Astrocyte (in vitro differentiated cells and primary cell): ENCODE measurements around the gene DDX17. TPM values are rescaled to one million over a fixed set of nuclear protein-coding genes. Genes with fewer than 3 reads are reported as not detected.

ENCODE experiments used
- DNase-seq: peaks from one replicate; pipeline ENCODE4 v3.0.0-alpha.2; 2010; ENCODE audit warnings: low read depth
- FAIRE-seq: peaks from 2 replicates; lab custom pipeline; 2011; peaks lifted over from hg19 to GRCh38; lab: Jason Lieb, UNC
- H2AFZ ChIP-seq: 2 replicates; pipeline ENCODE4 v1.6.0; 2012; ENCODE audit warnings: low read depth, low read length, inconsistent platforms
- H3K27ac ChIP-seq: 2 replicates; pipeline ENCODE4 v1.5.1; 2011; ENCODE audit warnings: low read depth, low read length, inconsistent platforms
- H3K27me3 ChIP-seq: 2 replicates; pipeline ENCODE4 v1.6.0; 2011; ENCODE audit warnings: low read length, inconsistent platforms; ENCODE audit not compliant: insufficient read depth
- H3K36me3 ChIP-seq: 2 replicates; pipeline ENCODE4 v1.5.1; 2011; ENCODE audit warnings: low read length, inconsistent platforms; ENCODE audit not compliant: insufficient read depth
- H3K4me1 ChIP-seq: 2 replicates; pipeline ENCODE4 v1.5.1; 2011; ENCODE audit warnings: low read length, inconsistent platforms; ENCODE audit not compliant: insufficient read depth
- H3K4me2 ChIP-seq: 2 replicates; pipeline ENCODE4 v1.6.0; 2012; ENCODE audit warnings: low read length, inconsistent platforms
- H3K4me3 ChIP-seq: 2 replicates; pipeline ENCODE4 v1.5.1; 2011; ENCODE audit warnings: low read depth, mild to moderate bottlenecking, low read length, inconsistent platforms; ENCODE audit not compliant: insufficient read depth
- H3K79me2 ChIP-seq: 2 replicates; pipeline ENCODE4 v1.6.0; 2012; ENCODE audit warnings: mild to moderate bottlenecking, low read length, inconsistent platforms; ENCODE audit not compliant: insufficient read depth
- H3K9ac ChIP-seq: 2 replicates; pipeline ENCODE4 v1.6.0; 2012; ENCODE audit warnings: mild to moderate bottlenecking, low read length, inconsistent platforms
- H3K9me3 ChIP-seq: 2 replicates; pipeline ENCODE4 v1.5.1; 2012; ENCODE audit warnings: low read depth, mild to moderate bottlenecking, low read length, inconsistent platforms; ENCODE audit not compliant: insufficient read depth
- H4K20me1 ChIP-seq: 2 replicates; pipeline ENCODE4 v1.6.0; 2012; ENCODE audit warnings: low read length, inconsistent platforms; ENCODE audit not compliant: insufficient read depth
- H3K27ac Mint-ChIP-seq: one replicate; pipeline ENCODE4 v1.8.0; 2021; ENCODE audit warnings: mild to moderate bottlenecking, mixed read lengths; ENCODE audit not compliant: unreplicated experiment
- H3K27me3 Mint-ChIP-seq: one replicate; pipeline ENCODE4 v1.8.0; 2021; ENCODE audit warnings: low read depth, mixed read lengths; ENCODE audit not compliant: unreplicated experiment
- H3K36me3 Mint-ChIP-seq: one replicate; pipeline ENCODE4 v1.8.0; 2021; ENCODE audit warnings: low read depth, mixed read lengths; ENCODE audit not compliant: unreplicated experiment
- H3K4me1 Mint-ChIP-seq: one replicate; pipeline ENCODE4 v1.8.0; 2021; ENCODE audit warnings: low read depth, mixed read lengths; ENCODE audit not compliant: unreplicated experiment
- H3K4me3 Mint-ChIP-seq: one replicate; pipeline ENCODE4 v1.8.0; 2021; ENCODE audit warnings: mild to moderate bottlenecking, moderate library complexity, mixed read lengths; ENCODE audit not compliant: unreplicated experiment
- H3K9me3 Mint-ChIP-seq: one replicate; pipeline ENCODE4 v1.8.0; 2021; ENCODE audit warnings: mild to moderate bottlenecking, mixed read lengths; ENCODE audit not compliant: unreplicated experiment
- CTCF ChIP-seq: IDR thresholded peaks from 2 replicates; pipeline ENCODE4 v1.5.1; 2011; ENCODE audit warnings: low read depth, mild to moderate bottlenecking, inconsistent platforms, low read length, moderate library complexity; ENCODE audit not compliant: insufficient read depth
- EZH2 ChIP-seq: IDR thresholded peaks from 2 replicates; pipeline ENCODE4 v1.6.1; 2012; ENCODE audit warnings: mild to moderate bottlenecking, low read length, inconsistent platforms; ENCODE audit not compliant: insufficient read depth
- total RNA-seq: library from RNA; stranded (reverse); gene quantifications from 2 replicates; pipeline ENCODE4 v1.2.1, GENCODE V29; 2021

DDX17 gene
- total RNA-seq, 1 donor from 2014 or later, result 258 TPM

- H3K36me3 Mint-ChIP-seq, result no peaks in the 10 kb centered on the region
- H3K27me3 Mint-ChIP-seq, result peaks cover 72% of the 10 kb centered on the region
- no peak for FAIRE-seq
- H3K9ac ChIP-seq, result peak overlapping the region; percentile 27
- no peak overlapping the region for H3K27ac Mint-ChIP-seq
- peaks cover 72% of the 10 kb centered on the region for H3K27me3 ChIP-seq
- peaks cover 13% of the 10 kb centered on the region for H4K20me1 ChIP-seq
- peaks cover 3% of the 10 kb centered on the region for H3K4me1 Mint-ChIP-seq
- peak; percentile 52 for TF ChIP-seq EZH2
- TF ChIP-seq CTCF, result no peak
- no peak overlapping the region for H3K4me3 Mint-ChIP-seq
- no peak overlapping the region for H3K4me3 ChIP-seq
- peak overlapping the region; percentile 26 for H2AFZ ChIP-seq
- H3K36me3 ChIP-seq, result no peaks in the 10 kb centered on the region
- no peaks in the 10 kb centered on the region for H3K79me2 ChIP-seq
- peak overlapping the region; percentile 79 for H3K4me2 ChIP-seq
- no peaks in the 10 kb centered on the region for H3K9me3 Mint-ChIP-seq
- DNase-seq, result no peak
- peaks cover 7% of the 10 kb centered on the region for H3K4me1 ChIP-seq
- no peak overlapping the region for H3K27ac ChIP-seq
- H3K9me3 ChIP-seq, result no peaks in the 10 kb centered on the region
Observed at GRCh38 chr22:38455530-38456271, 50.4 kb downstream of the DDX17 start.

- H2AFZ ChIP-seq, result peak within 1 kb of the TSS; percentile 26
- FAIRE-seq (no peak), DNase-seq (no peak)
- H3K27ac Mint-ChIP-seq, result no peak within 1 kb of the TSS
- peak within 1 kb of the TSS; percentile 79 for H3K4me2 ChIP-seq
- H3K9me3 Mint-ChIP-seq, result no peaks in the 10 kb centered on the region
- peaks cover 71% of the 10 kb centered on the region for H3K27me3 ChIP-seq
- peaks cover 7% of the 10 kb centered on the region for H3K4me1 ChIP-seq
- no peaks in the 10 kb centered on the region for H3K36me3 ChIP-seq
- peaks cover 3% of the 10 kb centered on the region for H3K4me1 Mint-ChIP-seq
- H3K4me3 ChIP-seq, result no peak within 1 kb of the TSS
- H3K36me3 Mint-ChIP-seq, result no peaks in the 10 kb centered on the region
- peak within 1 kb of the TSS; percentile 27 for H3K9ac ChIP-seq
- no peaks in the 10 kb centered on the region for H3K9me3 ChIP-seq
- TF ChIP-seq CTCF, result no peak
- TF ChIP-seq EZH2, result peak; percentile 13
- H3K4me3 Mint-ChIP-seq, result peak within 1 kb of the TSS; percentile 75
- peaks cover 73% of the 10 kb centered on the region for H3K27me3 Mint-ChIP-seq
- H3K27ac ChIP-seq, result no peak within 1 kb of the TSS
- no peaks in the 10 kb centered on the region for H3K79me2 ChIP-seq
- peaks cover 13% of the 10 kb centered on the region for H4K20me1 ChIP-seq
Observed at GRCh38 chr22:38455076-38455529, 51.0 kb downstream of the DDX17 start, which contains the start of gene KCNJ4. KCNJ4 (minus strand) TSS chr22:38455199; CDS start chr22:38428132, 27,067 bp downstream.
